Suprapubic skin (tissue), 4 donors: ENCODE data around the gene SMAP1.

Experiments used
- CTCF ChIP-seq, 2 donors: fragments of 200-600 bp in 1 of 2; fragments of 450-650 bp in 1 of 2; sonication (generic) in 1 of 2; IDR thresholded peaks; one replicate each; pipeline ENCODE4 v1.5.1; 2016 to 2019; ENCODE audit warnings: antibody characterized with exemption in 2 of 2, mild to moderate bottlenecking in 1 of 2, moderate library complexity in 1 of 2
- EP300 ChIP-seq: sonication (generic); formaldehyde crosslinking; IDR thresholded peaks from one replicate; pipeline ENCODE4 v1.6.1; 2017; ENCODE audit warnings: antibody characterized with exemption
- POLR2AphosphoS5 ChIP-seq, 3 donors: sonication (generic); formaldehyde crosslinking; IDR thresholded peaks; one replicate each; pipeline ENCODE4 v1.6.1; 2017; ENCODE audit warnings: antibody characterized with exemption in 3 of 3

GRCh38 chr6:70863343-70863742, 195.7 kb downstream of the SMAP1 start:
- TF ChIP-seq POLR2AphosphoS5 (IDR thresholded peaks at IDR 0.05) = no peak
- TF ChIP-seq CTCF (IDR thresholded peaks at IDR 0.05) = no peak
- no peak for TF ChIP-seq EP300
